Left ventricle myocardium inferior (tissue), 1 donor: ENCODE data around the gene CEP128. TPM values are rescaled to one million over a fixed set of nuclear protein-coding genes. Genes with fewer than 3 reads are reported as not detected.

Source experiments
- DNase-seq: peaks from one replicate; pipeline ENCODE4 v3.0.0-alpha.2; 2020
- H3K27ac ChIP-seq: fragments of 200-600 bp; replicated peaks from 2 replicates; pipeline ENCODE4 v1.8.0; 2021
- H3K27me3 ChIP-seq: fragments of 200-600 bp; 2 replicates; pipeline ENCODE4 v1.8.0; 2021; ENCODE audit warnings: low read depth
- H3K36me3 ChIP-seq: fragments of 200-600 bp; 2 replicates; pipeline ENCODE4 v1.8.0; 2021
- H3K4me1 ChIP-seq: fragments of 200-600 bp; 2 replicates; pipeline ENCODE4 v1.8.0; 2021
- H3K4me3 ChIP-seq: fragments of 200-600 bp; 2 replicates; pipeline ENCODE4 v1.8.0; 2021; ENCODE audit warnings: mild to moderate bottlenecking, moderate library complexity
- H3K9me3 ChIP-seq: fragments of 200-600 bp; replicated peaks from 2 replicates; pipeline ENCODE4 v1.8.0; 2021
- CTCF ChIP-seq: fragments of 200-600 bp; IDR thresholded peaks from 2 replicates; pipeline ENCODE4 v1.8.0; 2021; ENCODE audit warnings: antibody characterized with exemption, mild to moderate bottlenecking, borderline replicate concordance
- intact Hi-C: fragments of 100-400 bp; cut with micrococcal nuclease; formaldehyde crosslinking; loops from one replicate; pipeline ENCODE4 v1.11.0; 2022
- total RNA-seq: library from RNA; stranded (reverse); fragmentation: NEBNext Ultra II Directional; extraction: Animal tissue kit (Norgen Biotek cat#: 25700); gene quantifications from one replicate; pipeline ENCODE4 v1.2.1, GENCODE V29; 2021
- donor health status: DM: no; HTN: yes; CAD: no; lungs with severe emphysema.

The CEP128 gene
- total RNA-seq, 1 donor from 2014 or later = 2.3 TPM

GRCh38 chr14:80798211-80798610, 143.3 kb downstream of the CEP128 start:
- intact Hi-C loops = no loop called here

DNA sequence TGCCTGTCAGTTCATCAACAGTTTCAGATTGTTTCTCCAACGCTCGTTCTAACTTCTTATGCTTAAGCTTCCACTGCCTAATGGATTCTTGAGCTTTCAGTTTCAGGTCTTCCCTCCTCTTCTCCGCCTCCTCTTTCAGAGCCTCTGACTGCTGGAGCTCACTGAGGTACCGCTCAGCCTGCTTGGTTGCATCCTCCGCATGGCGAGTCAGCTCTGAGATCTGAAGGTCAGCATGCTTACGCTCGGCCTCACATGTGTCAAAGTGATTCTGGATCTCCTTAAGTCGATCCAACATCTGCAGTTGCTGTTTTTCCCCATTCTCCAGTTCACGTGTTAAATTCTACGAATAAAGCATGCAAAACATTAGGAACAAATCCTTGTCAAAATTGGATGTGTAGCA, 148.8 kb downstream of the CEP128 start:
- no peak for TF ChIP-seq CTCF
- H3K9me3 ChIP-seq = no peaks in the 10 kb centered on the region
- no peaks in the 10 kb centered on the region for H3K4me1 ChIP-seq
- intact Hi-C loops = no loop called here
- no peak overlapping the region for H3K27ac ChIP-seq
- no peaks in the 10 kb centered on the region for H3K36me3 ChIP-seq
- H3K27me3 ChIP-seq = no peaks in the 10 kb centered on the region
- H3K4me3 ChIP-seq = no peak overlapping the region
- no peak for DNase-seq

More at GRCh38 chr14:80798211-80798610, 143.3 kb downstream of the CEP128 start:
- no peaks in the 10 kb centered on the region for H3K27me3 ChIP-seq
- DNase-seq = no peak
- peaks cover 15% of the 10 kb centered on the region for H3K9me3 ChIP-seq
- no peak for TF ChIP-seq CTCF
- H3K4me1 ChIP-seq = no peaks in the 10 kb centered on the region
- no peaks in the 10 kb centered on the region for H3K36me3 ChIP-seq
- H3K27ac ChIP-seq = no peak overlapping the region
- no peak overlapping the region for H3K4me3 ChIP-seq

DNA sequence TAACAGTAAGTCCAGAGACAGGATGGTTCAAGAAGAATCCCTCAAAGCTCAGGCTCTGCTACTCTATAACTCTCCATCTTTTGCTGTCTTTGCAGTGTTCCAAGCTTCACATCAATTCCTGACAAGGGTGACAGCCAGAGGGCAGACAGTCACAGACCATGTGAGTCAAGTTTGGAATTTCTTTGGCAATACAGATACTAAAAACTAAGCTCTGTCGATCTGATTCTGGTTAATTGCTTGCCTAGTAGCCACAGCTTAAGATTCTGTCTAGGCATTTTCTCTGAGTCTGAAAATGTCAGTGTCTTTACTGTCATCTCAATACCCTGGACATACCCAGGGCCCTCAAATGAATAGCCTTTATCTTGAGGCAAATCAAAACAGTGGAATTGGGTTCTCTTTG, 153.7 kb downstream of the CEP128 start:
- TF ChIP-seq CTCF = no peak
- no peaks in the 10 kb centered on the region for H3K9me3 ChIP-seq
- no peaks in the 10 kb centered on the region for H3K27me3 ChIP-seq
- intact Hi-C loops = no loop called here
- H3K27ac ChIP-seq = no peak overlapping the region
- no peak overlapping the region for H3K4me3 ChIP-seq
- no peaks in the 10 kb centered on the region for H3K4me1 ChIP-seq
- no peaks in the 10 kb centered on the region for H3K36me3 ChIP-seq
- no peak for DNase-seq

DNA sequence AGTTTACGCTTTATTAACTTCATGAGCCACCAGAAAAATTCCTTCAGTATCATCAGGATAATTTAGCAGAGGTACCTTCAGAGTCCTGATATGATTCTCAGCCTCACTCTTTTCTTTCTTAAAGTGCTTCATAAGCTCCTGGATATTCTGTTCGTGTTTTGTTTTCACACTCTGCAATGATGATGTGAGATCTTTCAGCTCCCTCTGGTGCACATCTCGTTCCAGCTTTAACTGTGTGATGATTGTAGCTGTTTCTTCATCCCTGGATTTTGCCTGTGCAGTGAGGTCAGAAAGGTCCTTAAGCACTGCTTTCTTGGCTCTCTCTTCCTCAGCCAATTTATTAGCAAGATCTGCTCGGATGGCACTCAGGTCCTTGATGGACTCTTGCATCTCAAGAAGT, 156.7 kb downstream of the CEP128 start:
- Histone ChIP-seq H3K9me3 (no peaks in the 10 kb centered on the region), H3K4me3 (no peak overlapping the region), H3K4me1 (no peaks in the 10 kb centered on the region), H3K27me3 (no peaks in the 10 kb centered on the region), H3K36me3 (no peaks in the 10 kb centered on the region), H3K27ac (no peak overlapping the region)
- peak; percentile 14 for TF ChIP-seq CTCF
- intact Hi-C loops = no loop called here
- DNase-seq = no peak

DNA sequence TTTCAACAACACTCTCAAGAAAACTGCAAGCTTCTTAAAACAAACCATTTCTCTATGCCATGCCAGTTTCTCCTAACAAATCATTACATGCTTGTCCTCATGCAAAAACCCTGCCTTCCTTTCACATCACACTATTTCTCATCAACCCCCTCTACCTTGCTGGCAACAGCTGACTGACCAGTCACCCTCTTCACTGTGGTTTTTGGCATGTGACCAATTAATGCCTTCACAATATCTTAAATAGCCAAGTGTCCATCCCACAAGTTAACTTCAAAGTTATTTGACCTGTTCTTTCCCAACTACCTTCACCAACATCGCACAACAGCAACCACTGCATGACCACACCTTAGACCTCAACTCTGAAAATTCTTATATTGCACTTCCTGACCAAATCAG, 159.6 kb downstream of the CEP128 start:
- H3K4me1 ChIP-seq = no peaks in the 10 kb centered on the region
- H3K4me3 ChIP-seq = no peak overlapping the region
- no peaks in the 10 kb centered on the region for H3K36me3 ChIP-seq
- no peak for DNase-seq
- intact Hi-C loops = no loop called here
- no peaks in the 10 kb centered on the region for H3K9me3 ChIP-seq
- no peak for TF ChIP-seq CTCF
- no peak overlapping the region for H3K27ac ChIP-seq
- no peaks in the 10 kb centered on the region for H3K27me3 ChIP-seq

GRCh38 chr14:80780500-80780899, 161.0 kb downstream of the CEP128 start:
- Histone ChIP-seq H3K36me3 (no peaks in the 10 kb centered on the region), H3K4me3 (no peak overlapping the region), H3K27ac (no peak overlapping the region), H3K27me3 (no peaks in the 10 kb centered on the region), H3K9me3 (no peaks in the 10 kb centered on the region), H3K4me1 (no peaks in the 10 kb centered on the region)
- no peak for TF ChIP-seq CTCF
- intact Hi-C loops = no loop called here
- DNase-seq = no peak
